Activated T-helper 2 cell treated with anti-CD3 and anti-CD28 coated beads, Interferon-gamma antibody, Interleukin-2, Interleukin-4, amounts not matched to agents 10 μg/mL and 5 μg/mL and 100 μg/mL, durations not matched to agents 14 hours and 24 hours and 36 hours (primary cell): ENCODE data around the gene SELENOS. TPM values are rescaled to one million over a fixed set of nuclear protein-coding genes. Genes with fewer than 3 reads are reported as not detected.

Experiments
- DNase-seq: peaks from one replicate; pipeline ENCODE4 v3.0.0; 2021; ENCODE audit warnings: low spot score
- H3K27ac Mint-ChIP-seq: one replicate; pipeline ENCODE4 v1.8.0; 2021; ENCODE audit warnings: mixed read lengths
- H3K27me3 Mint-ChIP-seq: one replicate; pipeline ENCODE4 v1.8.0; 2021; ENCODE audit warnings: low read depth, mixed read lengths
- H3K36me3 Mint-ChIP-seq: one replicate; pipeline ENCODE4 v1.8.0; 2021; ENCODE audit warnings: low read depth, mixed read lengths
- H3K4me1 Mint-ChIP-seq: one replicate; pipeline ENCODE4 v1.8.0; 2021; ENCODE audit warnings: low read depth, mixed read lengths
- H3K4me3 Mint-ChIP-seq: one replicate; pipeline ENCODE4 v1.8.0; 2021; ENCODE audit warnings: low read depth, mild to moderate bottlenecking, moderate library complexity, mixed read lengths
- H3K9me3 Mint-ChIP-seq: one replicate; pipeline ENCODE4 v1.8.0; 2021; ENCODE audit warnings: mixed read lengths
- intact Hi-C: fragments of 100-400 bp; cut with micrococcal nuclease; formaldehyde crosslinking; loops from one replicate; pipeline ENCODE4 v1.15.1; 2023
- total RNA-seq: library from RNA; stranded (reverse); gene quantifications from 2 replicates; pipeline ENCODE4 v1.2.3, GENCODE V29; 2022

SELENOS gene
- total RNA-seq, 1 donor from 2014 or later: 39.2 TPM

DNA sequence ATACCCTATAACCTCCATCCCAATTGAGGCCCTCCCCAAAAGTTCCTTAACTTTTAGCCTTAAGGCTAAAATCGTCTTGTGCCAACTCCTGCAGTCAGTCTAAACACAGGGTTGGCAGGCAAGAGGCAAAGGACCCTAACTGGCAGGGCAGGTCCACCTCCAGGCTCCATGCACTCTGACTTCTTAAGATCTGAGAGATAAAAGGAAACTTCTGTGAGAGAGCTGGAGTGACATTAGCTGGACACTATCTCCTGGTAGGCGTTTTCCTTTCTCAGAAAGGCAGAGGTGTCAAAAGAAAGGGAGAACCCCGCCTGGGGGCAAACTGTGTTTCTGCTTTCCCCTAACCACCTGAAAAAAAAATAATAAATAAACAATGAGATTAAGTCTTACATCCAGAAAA, 29.0 kb downstream of the SELENOS start:
- Mint-ChIP-seq H3K4me1 (peaks cover 75% of the 10 kb centered on the region), H3K4me3 (peak overlapping the region; percentile 65), H3K36me3 (peaks cover 65% of the 10 kb centered on the region), H3K27ac (peak overlapping the region; percentile 31), H3K27me3 (no peaks in the 10 kb centered on the region), H3K9me3 (no peaks in the 10 kb centered on the region)
- intact Hi-C loops: loop anchor here (10.0 kb wide), 1 partner anchor 123 kb away; no protein-coding TSS in a partner anchor
- DNase-seq: no peak

DNA sequence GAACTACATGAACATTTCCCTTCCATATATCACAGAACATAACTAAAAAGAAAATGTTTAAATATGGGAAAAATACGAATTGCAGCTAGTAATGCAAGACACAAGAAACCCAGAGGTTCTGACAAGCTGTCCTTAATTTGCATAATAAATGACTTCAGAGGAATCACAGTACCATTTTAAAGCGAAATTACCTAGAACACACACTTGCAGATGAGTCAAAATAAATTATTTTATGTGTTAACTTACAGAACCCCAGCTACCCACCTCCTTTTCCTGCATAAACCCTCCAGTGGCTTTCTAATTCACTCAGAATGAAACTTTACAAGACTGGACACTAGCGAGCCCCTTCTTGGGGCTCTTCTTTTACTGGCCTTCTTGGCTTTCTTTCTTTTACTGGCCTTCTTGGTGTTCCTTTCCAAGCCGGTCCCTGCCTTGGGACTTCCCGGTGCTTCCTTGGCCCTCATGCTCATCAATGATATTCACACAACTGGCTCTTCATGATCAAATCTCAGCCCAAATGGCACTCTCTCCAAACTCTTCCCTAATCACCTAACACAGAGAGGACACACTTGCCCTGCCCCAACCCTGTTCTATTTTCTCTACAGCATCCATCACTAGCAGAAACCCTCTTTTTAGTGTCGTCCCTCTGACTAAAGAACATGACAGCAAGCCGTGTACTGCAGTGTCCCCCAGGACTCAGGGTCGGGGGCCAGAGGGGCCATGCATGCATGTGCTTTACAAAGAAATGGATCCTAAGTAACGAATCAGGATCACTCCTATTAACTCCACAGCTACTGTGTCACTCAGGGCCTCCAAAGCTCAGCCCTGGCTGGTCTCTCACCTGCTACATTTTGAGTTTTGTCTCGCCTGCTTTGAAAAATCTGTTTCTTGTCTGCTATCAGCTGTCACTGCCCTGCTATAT, 30.2 kb downstream of the SELENOS start:
- Mint-ChIP-seq H3K36me3 (peaks cover 76% of the 10 kb centered on the region), H3K27me3 (no peaks in the 10 kb centered on the region), H3K4me3 (peak overlapping the region; percentile 65), H3K27ac (peak overlapping the region; percentile 79), H3K9me3 (no peaks in the 10 kb centered on the region), H3K4me1 (peaks cover 80% of the 10 kb centered on the region)
- no peak for DNase-seq
- intact Hi-C loops: loop anchor here (10.0 kb wide), 1 partner anchor 122 kb away; no protein-coding TSS in a partner anchor

DNA sequence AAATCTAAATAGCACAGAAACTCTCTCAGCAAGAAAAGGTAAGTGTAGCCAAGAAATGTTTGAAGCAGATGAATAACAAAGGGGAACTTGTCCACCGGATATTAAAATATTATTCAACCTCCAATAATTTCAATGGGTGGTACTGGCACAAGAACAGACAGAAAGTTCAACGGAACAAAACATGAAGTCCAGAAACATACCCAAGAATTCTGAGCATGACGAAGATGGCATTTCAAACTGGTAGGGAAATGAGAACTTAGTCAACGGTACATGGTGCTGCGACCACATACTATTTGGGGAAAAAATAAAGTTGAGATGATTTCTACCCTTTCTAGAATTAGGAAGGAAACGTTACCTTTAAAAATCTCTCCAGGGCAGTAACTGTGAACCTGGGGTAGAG, 30.9 kb downstream of the SELENOS start:
- H3K4me3 Mint-ChIP-seq: peak overlapping the region; percentile 65
- H3K36me3 Mint-ChIP-seq: peaks cover 79% of the 10 kb centered on the region
- no peak for DNase-seq
- H3K27me3 Mint-ChIP-seq: no peaks in the 10 kb centered on the region
- peaks cover 85% of the 10 kb centered on the region for H3K4me1 Mint-ChIP-seq
- H3K27ac Mint-ChIP-seq: peak overlapping the region; percentile 79
- intact Hi-C loops: loop anchor here (10.0 kb wide), 1 partner anchor 122 kb away; no protein-coding TSS in a partner anchor
- H3K9me3 Mint-ChIP-seq: no peaks in the 10 kb centered on the region

DNA sequence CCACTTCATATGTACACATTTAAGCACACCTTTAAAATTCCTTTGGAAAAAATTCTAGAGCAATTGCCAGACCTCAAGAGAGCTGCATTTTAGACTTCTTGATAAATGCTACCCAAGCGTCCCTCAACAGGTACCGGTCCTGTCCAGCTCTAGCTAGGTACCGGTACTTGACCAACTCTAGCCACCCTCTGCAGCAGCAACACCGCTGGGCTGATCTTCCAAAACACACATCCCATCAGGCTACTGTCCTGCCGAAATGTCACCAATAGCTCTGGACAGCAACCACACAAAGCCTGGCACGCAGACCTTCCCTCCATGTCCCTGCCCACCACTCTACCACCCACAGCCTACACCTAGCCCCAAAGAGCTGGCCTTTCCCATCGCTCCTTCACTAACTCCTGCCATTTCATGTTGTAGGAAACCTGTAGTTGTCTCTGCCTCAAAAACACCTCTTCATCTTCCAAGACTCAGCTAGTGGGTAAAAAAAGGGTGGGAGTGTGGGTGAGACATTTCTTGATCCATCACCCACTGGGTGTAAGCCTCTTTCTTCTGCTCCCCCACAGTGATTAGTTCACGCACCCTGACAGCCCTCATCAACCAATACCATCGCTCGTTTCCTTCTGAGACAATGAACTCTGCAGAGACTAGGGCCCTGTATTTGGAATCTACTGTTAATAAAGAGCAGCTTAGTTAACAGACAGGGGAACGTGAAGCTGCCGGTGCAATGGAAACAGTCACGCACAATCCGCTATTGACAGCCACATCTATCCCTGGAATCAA, 32.2 kb downstream of the SELENOS start:
- Mint-ChIP-seq H3K9me3 (no peaks in the 10 kb centered on the region), H3K27ac (peak overlapping the region; percentile 79), H3K4me3 (peak overlapping the region; percentile 65), H3K27me3 (no peaks in the 10 kb centered on the region), H3K4me1 (peaks cover 90% of the 10 kb centered on the region), H3K36me3 (peaks cover 73% of the 10 kb centered on the region)
- DNase-seq: no peak
- intact Hi-C loops: loop anchor here (10.0 kb wide), 1 partner anchor 120 kb away; no protein-coding TSS in a partner anchor

DNA sequence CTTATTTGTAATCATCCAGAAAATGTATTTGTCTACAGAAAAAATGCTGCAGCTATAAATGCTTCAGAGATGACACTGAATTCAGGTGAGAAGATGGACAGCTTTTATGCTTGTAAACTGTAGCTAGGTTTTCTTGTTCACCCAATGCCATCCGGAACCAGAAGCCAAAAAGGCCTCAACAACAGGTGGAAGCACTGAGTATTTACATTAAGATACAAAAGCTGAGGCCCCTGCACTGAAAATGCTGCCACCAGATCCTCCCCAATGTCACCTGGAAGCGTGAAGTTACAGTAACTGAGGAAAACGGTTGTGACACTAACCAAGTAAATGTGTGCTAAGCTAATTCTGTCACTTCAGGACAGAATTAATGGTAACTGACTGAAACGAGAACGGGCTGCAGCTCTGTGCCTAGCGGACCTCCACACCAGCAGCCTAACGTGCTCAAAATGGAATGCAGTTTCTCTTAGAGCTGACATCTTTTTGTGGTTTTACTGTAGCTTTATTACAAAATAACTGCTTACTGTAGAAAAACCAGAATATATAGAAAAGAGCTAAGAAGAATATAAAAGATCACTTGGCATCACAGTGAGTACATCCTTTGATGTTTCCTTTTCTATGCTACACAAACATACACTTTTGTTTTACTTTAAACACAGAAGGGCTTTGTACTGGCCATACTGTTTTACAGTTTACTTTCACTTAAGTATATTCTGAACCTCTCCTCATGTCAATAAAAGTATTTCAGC, 33.1 kb downstream of the SELENOS start:
- DNase-seq: no peak
- Mint-ChIP-seq H3K36me3 (peaks cover 74% of the 10 kb centered on the region), H3K9me3 (no peaks in the 10 kb centered on the region), H3K4me1 (peaks cover 92% of the 10 kb centered on the region), H3K4me3 (peak overlapping the region; percentile 65), H3K27ac (peak overlapping the region; percentile 79), H3K27me3 (no peaks in the 10 kb centered on the region)
- intact Hi-C loops: loop anchor here (10.0 kb wide), 1 partner anchor 119 kb away; no protein-coding TSS in a partner anchor

DNA sequence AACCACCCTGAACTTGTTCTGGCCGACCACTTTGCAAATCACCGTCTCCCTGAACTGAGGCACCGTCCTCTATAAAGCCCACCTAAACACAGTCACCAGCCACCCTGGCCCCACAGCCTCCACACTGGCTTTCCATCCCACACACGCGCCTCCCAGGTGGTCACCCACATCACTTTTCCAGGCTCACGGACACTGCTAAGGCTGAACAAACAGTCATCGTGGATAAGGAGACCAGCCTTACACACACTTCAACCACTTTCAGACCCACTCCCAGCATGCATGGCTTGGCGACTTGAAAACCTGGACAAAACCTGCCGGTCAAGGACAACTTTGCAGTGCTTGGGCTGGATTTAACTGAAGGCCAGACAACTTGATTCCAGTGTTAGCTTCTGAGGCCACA, 33.9 kb downstream of the SELENOS start:
- Mint-ChIP-seq H3K27ac (peak overlapping the region; percentile 69), H3K27me3 (no peaks in the 10 kb centered on the region), H3K4me3 (peak overlapping the region; percentile 72), H3K36me3 (peaks cover 75% of the 10 kb centered on the region), H3K9me3 (no peaks in the 10 kb centered on the region), H3K4me1 (peaks cover 95% of the 10 kb centered on the region)
- DNase-seq: no peak
- intact Hi-C loops: loop anchor here (10.0 kb wide), 1 partner anchor 119 kb away; no protein-coding TSS in a partner anchor

DNA sequence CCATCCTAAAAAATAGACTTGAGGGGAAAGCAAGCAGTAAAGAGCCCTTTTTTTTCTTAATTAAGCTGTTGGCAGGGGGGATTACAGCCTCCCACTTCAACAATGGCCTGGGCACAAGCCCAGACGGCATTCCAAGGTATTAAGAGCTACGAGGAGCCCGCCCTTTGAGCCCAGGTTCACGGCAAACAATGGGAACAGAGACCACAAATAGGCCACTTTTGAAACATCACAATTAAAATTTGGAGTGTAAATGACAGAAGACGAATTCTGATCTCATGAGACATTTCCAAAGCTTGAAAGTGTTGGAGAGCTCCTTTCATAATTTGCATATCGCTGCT, 34.3 kb downstream of the SELENOS start:
- H3K36me3 Mint-ChIP-seq: peaks cover 72% of the 10 kb centered on the region

DNA sequence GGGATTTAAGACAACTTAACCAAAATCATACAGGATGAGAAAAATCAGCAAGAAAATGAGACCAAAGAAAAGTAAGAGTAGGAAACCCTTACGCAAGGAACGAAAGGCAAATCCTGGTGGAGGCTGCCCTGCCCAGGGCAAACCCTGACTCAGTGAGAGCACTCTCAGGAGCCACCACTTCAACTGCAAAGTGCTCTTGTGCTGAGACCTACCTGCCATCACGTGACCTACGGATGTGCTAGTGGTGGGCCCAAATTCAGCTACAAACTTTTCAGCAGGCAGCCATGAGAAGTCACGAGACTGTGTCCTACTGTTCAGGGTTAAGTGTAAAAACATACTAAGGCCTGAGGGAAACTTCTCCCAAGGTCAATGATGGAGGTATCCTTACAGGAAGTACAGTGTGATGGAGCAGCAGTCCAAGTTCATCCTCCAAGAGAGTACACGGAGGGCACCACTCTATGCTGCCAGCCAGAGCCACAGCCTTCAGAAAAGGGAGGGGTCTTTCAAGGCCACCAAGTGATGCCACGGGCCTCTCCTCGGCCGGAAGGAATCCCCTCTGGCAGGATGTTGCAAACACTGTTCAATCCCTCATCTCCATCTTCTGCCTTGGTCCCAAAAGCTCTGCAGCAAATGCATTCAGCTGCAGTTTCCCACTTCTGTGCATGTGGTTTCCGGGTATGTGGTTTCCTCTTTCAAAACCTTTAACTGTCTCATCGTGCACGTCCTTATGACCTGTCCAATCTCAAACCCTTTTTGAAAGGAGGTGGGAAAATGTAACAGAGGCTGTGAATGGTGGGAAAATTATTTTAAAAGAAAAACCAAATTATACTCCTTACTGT, 34.9 kb downstream of the SELENOS start:
- intact Hi-C loops: loop anchor here (1.0 to 10.0 kb wide), 2 partner anchors 36 to 118 kb away; no protein-coding TSS in a partner anchor
- peaks cover 90% of the 10 kb centered on the region for H3K4me1 Mint-ChIP-seq
- H3K36me3 Mint-ChIP-seq: peaks cover 71% of the 10 kb centered on the region

More for the DNA sequence above, 34.3 kb downstream of the SELENOS start:
- peak overlapping the region; percentile 87 for H3K27ac Mint-ChIP-seq
- no peaks in the 10 kb centered on the region for H3K27me3 Mint-ChIP-seq
- DNase-seq: no peak
- H3K4me3 Mint-ChIP-seq: peak overlapping the region; percentile 72
- H3K4me1 Mint-ChIP-seq: peaks cover 93% of the 10 kb centered on the region
- H3K9me3 Mint-ChIP-seq: no peaks in the 10 kb centered on the region
- intact Hi-C loops: loop anchor here (1.0 to 10.0 kb wide), 2 partner anchors 37 to 118 kb away; no protein-coding TSS in a partner anchor

DNA sequence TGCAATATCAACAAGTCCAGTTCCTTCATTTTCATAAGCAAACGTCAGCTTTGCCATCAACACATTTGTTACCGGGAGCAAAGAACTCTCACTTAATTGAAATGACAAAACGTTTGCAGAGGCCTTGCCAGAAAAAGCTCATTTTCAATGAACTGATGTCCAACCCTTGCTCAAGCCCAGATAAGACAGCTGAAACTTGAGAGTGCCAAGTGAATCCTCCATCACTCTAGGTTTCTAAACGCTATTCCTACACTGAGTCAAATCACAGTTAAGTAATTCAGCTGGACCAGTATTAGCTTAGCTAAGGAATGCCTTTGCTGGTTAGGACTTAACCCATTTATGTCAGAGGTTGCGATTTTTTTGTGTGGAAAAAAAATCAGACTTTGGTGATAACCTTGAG, 36.9 kb downstream of the SELENOS start:
- Mint-ChIP-seq H3K27ac (peak overlapping the region; percentile 89), H3K4me3 (peak overlapping the region; percentile 30), H3K36me3 (peaks cover 68% of the 10 kb centered on the region), H3K27me3 (no peaks in the 10 kb centered on the region), H3K4me1 (peaks cover 79% of the 10 kb centered on the region), H3K9me3 (no peaks in the 10 kb centered on the region)
- intact Hi-C loops: loop anchor here (10.0 kb wide), 1 partner anchor 116 kb away; no protein-coding TSS in a partner anchor
- no peak for DNase-seq

More for the DNA sequence above, 34.9 kb downstream of the SELENOS start:
- Mint-ChIP-seq H3K4me3 (peak overlapping the region; percentile 72), H3K27me3 (no peaks in the 10 kb centered on the region), H3K27ac (peak overlapping the region; percentile 87), H3K9me3 (no peaks in the 10 kb centered on the region)
- peak; percentile 62 for DNase-seq

DNA sequence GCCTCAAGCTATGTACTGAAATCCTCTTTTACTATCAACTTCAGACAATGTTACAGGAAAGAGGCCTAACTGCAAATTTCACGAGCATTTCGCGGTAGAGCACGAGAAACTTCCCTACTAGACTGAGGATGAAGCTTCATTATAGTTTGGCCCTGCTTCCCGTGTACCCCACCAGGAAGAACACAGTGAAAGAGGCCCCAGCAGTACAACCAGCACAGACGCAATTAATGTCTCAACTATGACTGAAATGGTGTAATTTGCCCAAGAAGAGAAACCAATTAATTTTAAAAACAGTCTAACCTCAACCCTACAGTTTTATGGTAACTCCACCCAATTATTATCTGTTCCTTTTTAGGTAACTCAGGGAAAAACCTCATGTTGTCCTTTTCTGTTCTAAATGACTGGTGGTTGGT, 37.6 kb downstream of the SELENOS start:
- H3K4me1 Mint-ChIP-seq: peaks cover 77% of the 10 kb centered on the region

DNA sequence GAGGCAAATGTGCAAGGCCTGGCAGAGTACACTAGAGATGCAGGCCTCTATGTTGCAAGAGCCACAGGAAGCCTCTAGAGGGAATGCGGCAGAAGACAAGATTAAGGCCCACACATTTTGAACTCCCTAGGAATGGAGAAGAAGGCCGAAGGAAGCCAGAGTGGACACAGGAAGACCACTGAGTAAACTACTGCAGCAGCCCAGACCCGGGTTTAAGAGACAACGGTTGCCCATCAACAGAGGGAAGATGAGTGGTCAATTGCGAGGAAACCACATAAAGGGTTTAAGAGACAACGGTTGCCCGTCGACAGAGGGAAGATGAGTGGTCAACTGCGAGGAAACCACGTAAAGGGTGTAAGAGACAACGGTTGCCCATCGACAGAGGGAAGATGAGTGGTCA, 40.0 kb downstream of the SELENOS start:
- peak overlapping the region; percentile 40 for H3K27ac Mint-ChIP-seq
- H3K9me3 Mint-ChIP-seq: no peaks in the 10 kb centered on the region
- peaks cover 72% of the 10 kb centered on the region for H3K36me3 Mint-ChIP-seq
- intact Hi-C loops: no loop called here
- H3K27me3 Mint-ChIP-seq: no peaks in the 10 kb centered on the region
- no peak overlapping the region for H3K4me3 Mint-ChIP-seq
- no peak for DNase-seq
- H3K4me1 Mint-ChIP-seq: peaks cover 67% of the 10 kb centered on the region

More for the DNA sequence above, 37.6 kb downstream of the SELENOS start:
- peak overlapping the region; percentile 68 for H3K4me3 Mint-ChIP-seq
- H3K27me3 Mint-ChIP-seq: no peaks in the 10 kb centered on the region
- peak overlapping the region; percentile 89 for H3K27ac Mint-ChIP-seq
- H3K36me3 Mint-ChIP-seq: peaks cover 68% of the 10 kb centered on the region
- no peaks in the 10 kb centered on the region for H3K9me3 Mint-ChIP-seq
- intact Hi-C loops: loop anchor here (10.0 kb wide), 1 partner anchor 115 kb away; no protein-coding TSS in a partner anchor
- no peak for DNase-seq
